ENCODE data around the gene CUBN. TPM values are rescaled to one million over a fixed set of nuclear protein-coding genes. Genes with fewer than 3 reads are reported as not detected.
A peak's percentile ranks its signal among the peaks of the same experiment; 100 is the strongest.

Gene CUBN
- total RNA-seq, 2 donors from 2014 or later: 1.1 to 1.6 TPM

- ATAC-seq (no peak), DNase-seq (ENCODE audit: low spot score) (no peak)
- Mint-ChIP-seq H3K27ac (peak overlapping the region in 1 of 2 donors; percentile 45), H3K9me3 (no peaks in the 10 kb centered on the region), H3K36me3 (peaks cover 4% of the 10 kb centered on the region), H3K27me3 (peaks cover 17 to 20% of the 10 kb centered on the region in 2 donors), H3K4me3 (no peak overlapping the region), H3K4me1 (ENCODE audit: low read depth in 2 of 2) (peaks cover 0 to 10% of the 10 kb centered on the region in 2 donors)
Measured at GRCh38 chr10:16996530-16996964, 133.1 kb downstream of the CUBN start.

DNA sequence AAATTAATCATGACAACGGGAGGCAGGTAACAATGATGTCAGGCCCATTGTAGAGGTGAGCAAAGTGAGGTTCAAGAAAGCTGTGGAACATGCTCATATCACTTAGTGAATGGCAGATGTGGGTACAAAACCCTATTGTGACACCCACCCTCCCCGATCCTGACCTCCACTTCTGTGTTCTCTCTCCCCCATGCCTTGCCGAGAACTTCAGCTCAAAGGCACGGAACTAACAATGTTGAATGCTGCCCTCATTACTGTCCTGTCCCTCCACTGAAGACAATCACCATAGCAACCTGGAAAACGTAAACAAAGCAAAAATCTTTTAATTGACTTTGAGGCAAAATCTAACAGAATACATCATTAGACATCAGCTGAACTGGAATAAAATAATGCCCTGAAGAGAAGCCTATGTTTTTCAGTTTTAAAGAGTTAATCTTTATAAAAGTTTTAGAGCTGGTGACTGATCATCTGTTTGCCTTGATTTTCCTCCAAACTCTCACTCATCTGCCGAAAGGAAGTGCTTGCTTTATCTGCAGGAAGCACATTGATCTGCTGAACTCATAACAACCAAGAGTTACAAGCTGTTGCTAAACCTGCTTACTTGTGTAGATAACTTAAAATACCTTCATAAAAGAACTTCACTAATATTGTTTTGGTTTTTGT, 133.6 kb downstream of the CUBN start:
- Mint-ChIP-seq H3K4me3 (no peak overlapping the region), H3K9me3 (no peaks in the 10 kb centered on the region), H3K27me3 (peaks cover 17 to 20% of the 10 kb centered on the region in 2 donors), H3K4me1 (ENCODE audit: low read depth in 2 of 2) (peaks cover 0 to 10% of the 10 kb centered on the region in 2 donors), H3K27ac (peak overlapping the region in 1 of 2 donors; percentile 45), H3K36me3 (peaks cover 4% of the 10 kb centered on the region)
- DNase-seq (ENCODE audit: low spot score): no peak
- ATAC-seq: no peak

DNA sequence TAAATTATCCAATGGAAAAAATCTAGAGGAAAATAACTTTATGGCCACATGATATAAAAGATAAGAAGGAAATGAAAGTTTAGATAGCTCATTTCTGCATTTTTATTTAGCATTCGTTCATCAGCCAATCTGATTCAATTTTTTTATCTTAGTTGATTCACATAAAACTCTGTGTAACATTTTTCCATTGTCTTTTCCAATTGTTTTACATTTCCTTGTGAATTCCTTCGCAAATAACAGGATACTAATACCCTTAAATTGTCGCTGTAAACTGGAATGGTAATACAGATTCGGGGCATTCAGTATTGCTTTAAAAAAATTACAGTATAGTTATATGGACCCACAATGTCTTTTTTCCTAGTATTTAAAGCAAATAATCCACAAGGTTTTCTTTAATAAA, 136.4 kb downstream of the CUBN start:
- Mint-ChIP-seq H3K36me3 (peaks cover 4% of the 10 kb centered on the region), H3K4me3 (no peak overlapping the region), H3K27ac (no peak overlapping the region), H3K4me1 (ENCODE audit: low read depth in 2 of 2) (peaks cover 0 to 6% of the 10 kb centered on the region in 2 donors), H3K9me3 (no peaks in the 10 kb centered on the region), H3K27me3 (peaks cover 12 to 13% of the 10 kb centered on the region in 2 donors)
- no peak for ATAC-seq
- no peak for DNase-seq (ENCODE audit: low spot score)

DNA sequence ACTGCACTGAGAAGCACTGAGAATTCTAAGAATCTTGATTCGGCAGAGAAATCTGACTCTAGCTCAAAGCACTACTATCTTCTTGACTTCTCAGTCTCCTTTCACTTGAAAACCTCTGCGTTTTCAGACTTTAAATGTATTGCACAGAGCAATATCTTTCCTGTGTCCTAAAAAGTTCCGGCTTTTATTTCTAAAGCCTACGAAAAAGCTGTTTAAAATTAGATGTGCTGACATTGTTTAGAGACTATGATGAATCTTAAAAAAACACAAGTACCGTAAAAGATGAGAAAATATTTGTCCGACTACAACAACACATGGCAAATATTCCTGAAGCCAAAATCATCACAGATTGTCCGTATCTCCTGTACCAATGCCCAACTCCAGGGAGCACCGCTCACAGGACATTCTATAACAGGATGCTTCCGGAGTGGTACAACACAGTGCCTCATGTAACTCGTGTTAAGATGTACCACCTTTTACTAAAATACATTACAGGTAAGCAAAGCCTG, 136.9 kb downstream of the CUBN start:
- Mint-ChIP-seq H3K4me3 (no peak overlapping the region), H3K4me1 (ENCODE audit: low read depth in 2 of 2) (peaks cover 0 to 6% of the 10 kb centered on the region in 2 donors), H3K27me3 (peaks cover 8% of the 10 kb centered on the region in 2 donors), H3K36me3 (peaks cover 2% of the 10 kb centered on the region), H3K9me3 (no peaks in the 10 kb centered on the region), H3K27ac (no peak overlapping the region)
- ATAC-seq (no peak), DNase-seq (ENCODE audit: low spot score) (no peak)

GRCh38 chr10:16991011-16991410, 138.6 kb downstream of the CUBN start:
- Mint-ChIP-seq H3K4me3 (no peak overlapping the region), H3K27me3 (peaks cover 5 to 6% of the 10 kb centered on the region in 2 donors), H3K4me1 (ENCODE audit: low read depth in 2 of 2) (peaks cover 0 to 3% of the 10 kb centered on the region in 2 donors), H3K27ac (no peak overlapping the region), H3K9me3 (no peaks in the 10 kb centered on the region), H3K36me3 (no peaks in the 10 kb centered on the region)
- DNase-seq (ENCODE audit: low spot score) (no peak), ATAC-seq (no peak)

- peaks cover 4 to 5% of the 10 kb centered on the region in 2 donors for H3K27me3 Mint-ChIP-seq
- no peak for DNase-seq (ENCODE audit: low spot score)
- H3K4me1 Mint-ChIP-seq (ENCODE audit: low read depth in 2 of 2): no peaks in the 10 kb centered on the region
Measured at GRCh38 chr10:16989826-16990293, 139.8 kb downstream of the CUBN start.

DNA sequence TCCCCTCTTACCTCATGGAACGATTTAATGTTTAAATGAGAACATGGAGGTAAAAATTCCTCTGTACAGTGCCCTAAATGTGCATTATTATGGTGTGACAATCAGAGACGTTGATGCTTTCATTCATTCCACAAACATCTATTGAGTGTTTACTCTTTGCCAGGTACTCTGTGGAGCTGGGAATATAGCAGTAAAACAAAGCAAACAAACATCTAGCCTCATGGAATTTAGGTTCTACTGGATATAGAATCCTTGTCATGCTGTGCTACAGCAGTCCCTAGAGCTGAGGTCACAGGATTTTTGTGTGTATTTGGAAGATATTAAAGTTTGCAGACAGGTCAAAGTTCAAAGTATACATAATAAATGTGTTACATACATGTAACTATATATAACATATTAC, 140.7 kb downstream of the CUBN start:
- ATAC-seq (no peak), DNase-seq (ENCODE audit: low spot score) (no peak)
- no peaks in the 10 kb centered on the region for H3K27me3 Mint-ChIP-seq
- no peak overlapping the region for H3K27ac Mint-ChIP-seq
- H3K9me3 Mint-ChIP-seq: no peaks in the 10 kb centered on the region
- H3K36me3 Mint-ChIP-seq: no peaks in the 10 kb centered on the region
- no peak overlapping the region for H3K4me3 Mint-ChIP-seq
- no peaks in the 10 kb centered on the region for H3K4me1 Mint-ChIP-seq (ENCODE audit: low read depth in 2 of 2)

More at GRCh38 chr10:16989826-16990293, 139.8 kb downstream of the CUBN start:
- Mint-ChIP-seq H3K4me3 (no peak overlapping the region), H3K27ac (no peak overlapping the region), H3K9me3 (no peaks in the 10 kb centered on the region), H3K36me3 (no peaks in the 10 kb centered on the region)
- ATAC-seq: no peak

- ATAC-seq (no peak), DNase-seq (ENCODE audit: low spot score) (no peak)
- no peaks in the 10 kb centered on the region for H3K4me1 Mint-ChIP-seq (ENCODE audit: low read depth in 2 of 2)
- H3K36me3 Mint-ChIP-seq: no peaks in the 10 kb centered on the region
- no peak overlapping the region for H3K27ac Mint-ChIP-seq
- H3K27me3 Mint-ChIP-seq: no peaks in the 10 kb centered on the region
- no peak overlapping the region for H3K4me3 Mint-ChIP-seq
- H3K9me3 Mint-ChIP-seq: no peaks in the 10 kb centered on the region
Measured at GRCh38 chr10:16987976-16988610, 141.5 kb downstream of the CUBN start.

DNA sequence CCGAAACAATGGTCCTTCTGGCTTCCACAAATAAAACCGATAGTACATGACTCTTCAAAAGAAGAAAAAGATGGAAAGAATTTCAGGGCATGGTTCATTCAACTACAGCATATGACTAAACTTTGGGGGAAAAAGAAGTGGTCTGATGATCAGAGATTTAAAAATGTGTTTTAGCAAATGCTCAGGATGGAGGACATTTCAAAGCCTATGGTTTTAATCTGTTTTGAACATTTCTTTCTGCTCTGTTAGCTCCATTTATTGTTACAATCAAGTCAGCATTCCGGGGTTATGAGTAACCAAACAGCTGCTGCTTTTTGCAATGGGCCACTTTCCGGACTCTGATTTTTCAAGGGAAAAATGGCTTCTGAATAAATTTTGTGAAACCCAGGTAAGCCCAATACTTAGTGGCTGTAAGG, 142.4 kb downstream of the CUBN start:
- no peaks in the 10 kb centered on the region for H3K4me1 Mint-ChIP-seq (ENCODE audit: low read depth in 2 of 2)
- H3K36me3 Mint-ChIP-seq: no peaks in the 10 kb centered on the region
- H3K27me3 Mint-ChIP-seq: no peaks in the 10 kb centered on the region
- ATAC-seq (no peak), DNase-seq (ENCODE audit: low spot score) (no peak)
- H3K27ac Mint-ChIP-seq: no peak overlapping the region
- no peaks in the 10 kb centered on the region for H3K9me3 Mint-ChIP-seq
- no peak overlapping the region for H3K4me3 Mint-ChIP-seq

DNA sequence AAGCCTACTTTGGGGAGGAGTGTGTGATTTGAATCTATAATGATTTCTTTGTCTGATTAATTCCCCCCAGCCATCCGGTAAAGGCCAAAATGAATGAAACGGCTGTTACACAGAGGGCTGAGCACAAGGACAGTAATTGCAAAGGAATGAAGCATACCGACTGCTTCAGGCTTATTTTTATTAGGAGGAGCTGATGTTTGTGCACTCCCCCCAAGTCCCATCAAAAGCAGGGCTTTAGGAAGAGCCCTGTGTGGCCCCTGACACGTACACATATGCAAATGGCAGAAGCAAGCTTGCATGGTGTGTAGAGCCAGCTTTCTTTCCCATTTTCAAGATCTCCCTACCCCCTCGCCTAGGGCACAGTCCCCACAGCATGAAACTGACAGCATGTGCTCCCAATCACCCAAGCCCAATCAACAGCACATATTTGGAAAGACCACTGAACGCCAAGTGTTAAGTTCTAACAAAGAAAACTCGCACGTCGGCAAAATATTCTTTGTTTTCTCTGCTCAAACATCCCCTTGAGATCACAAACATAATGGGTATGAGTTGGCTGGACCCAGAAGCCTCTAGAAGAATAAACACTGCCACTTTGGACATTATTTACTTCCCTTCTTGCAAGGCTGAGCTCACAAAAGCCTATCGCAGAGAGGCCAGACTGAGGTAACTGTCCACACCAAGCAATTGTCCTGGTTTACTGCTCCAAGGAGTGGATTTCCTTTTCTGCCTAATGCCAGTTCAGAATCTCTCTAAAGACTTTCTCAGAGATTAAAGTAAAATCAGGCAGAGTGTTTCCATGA, 143.0 kb downstream of the CUBN start:
- Mint-ChIP-seq H3K36me3 (no peaks in the 10 kb centered on the region), H3K27ac (no peak overlapping the region), H3K4me3 (no peak overlapping the region), H3K9me3 (no peaks in the 10 kb centered on the region), H3K27me3 (no peaks in the 10 kb centered on the region), H3K4me1 (ENCODE audit: low read depth in 2 of 2) (no peaks in the 10 kb centered on the region)
- DNase-seq (ENCODE audit: low spot score) (no peak), ATAC-seq (no peak)

- H3K27ac Mint-ChIP-seq: no peak overlapping the region
Measured at GRCh38 chr10:16986082-16986405, 143.6 kb downstream of the CUBN start.

DNA sequence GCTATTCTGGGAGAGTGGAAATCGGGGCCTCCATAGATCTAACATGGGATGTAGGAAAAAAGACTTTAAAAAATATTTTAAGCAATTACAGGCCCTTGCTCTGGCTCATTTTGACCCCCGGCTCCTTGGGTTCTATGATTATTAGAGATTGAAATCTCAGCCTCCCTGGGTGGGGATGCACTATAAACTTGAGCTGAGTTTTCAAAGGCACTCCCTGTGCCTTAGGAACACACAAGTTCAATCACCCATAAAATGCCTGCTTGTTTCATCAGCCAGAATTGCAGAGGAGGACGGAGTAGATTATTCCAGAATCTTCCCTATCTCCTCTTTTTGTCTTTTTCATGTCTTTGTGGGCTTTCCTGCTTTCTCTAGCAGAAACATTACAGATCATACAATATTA, 145.4 kb downstream of the CUBN start:
- no peaks in the 10 kb centered on the region for H3K27me3 Mint-ChIP-seq
- no peak overlapping the region for H3K27ac Mint-ChIP-seq
- H3K4me1 Mint-ChIP-seq (ENCODE audit: low read depth in 2 of 2): no peaks in the 10 kb centered on the region
- no peaks in the 10 kb centered on the region for H3K9me3 Mint-ChIP-seq
- ATAC-seq: no peak
- H3K36me3 Mint-ChIP-seq: peaks cover 2% of the 10 kb centered on the region
- no peak overlapping the region for H3K4me3 Mint-ChIP-seq
- no peak for DNase-seq (ENCODE audit: low spot score)

More at GRCh38 chr10:16986082-16986405, 143.6 kb downstream of the CUBN start:
- DNase-seq (ENCODE audit: low spot score) (no peak), ATAC-seq (no peak)
- H3K27me3 Mint-ChIP-seq: no peaks in the 10 kb centered on the region
- H3K9me3 Mint-ChIP-seq: no peaks in the 10 kb centered on the region
- no peak overlapping the region for H3K4me3 Mint-ChIP-seq
- no peaks in the 10 kb centered on the region for H3K36me3 Mint-ChIP-seq
- H3K4me1 Mint-ChIP-seq (ENCODE audit: low read depth in 2 of 2): no peaks in the 10 kb centered on the region

DNA sequence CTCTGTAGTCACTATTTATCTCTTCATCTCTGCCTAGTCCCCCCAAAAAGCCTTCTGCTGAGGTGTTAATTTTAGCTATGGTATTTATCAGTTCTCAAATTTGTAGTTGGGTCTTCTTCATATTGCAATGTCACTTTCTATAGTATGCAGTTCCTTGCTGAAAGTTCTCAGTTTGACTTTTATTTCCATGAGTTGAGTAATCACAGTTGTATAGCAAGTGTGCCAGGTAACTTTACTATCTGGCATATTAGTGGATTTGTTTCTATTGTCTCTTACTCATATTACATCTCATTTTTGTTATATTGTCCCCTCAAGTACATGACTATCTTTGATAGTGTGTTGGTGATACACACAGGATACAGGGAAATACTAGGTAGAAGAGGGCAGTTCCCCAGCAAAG, 152.8 kb downstream of the CUBN start:
- H3K36me3 Mint-ChIP-seq: peaks cover 14% of the 10 kb centered on the region
- DNase-seq (ENCODE audit: low spot score): no peak
- peak overlapping the region in 1 of 2 donors; percentile 34 for H3K27ac Mint-ChIP-seq
- H3K9me3 Mint-ChIP-seq: no peaks in the 10 kb centered on the region
- H3K4me1 Mint-ChIP-seq (ENCODE audit: low read depth in 2 of 2): peaks cover 7 to 9% of the 10 kb centered on the region in 2 donors
- no peak overlapping the region for H3K4me3 Mint-ChIP-seq
- peak in 1 of 2 donors; percentile 63 for ATAC-seq
- no peaks in the 10 kb centered on the region for H3K27me3 Mint-ChIP-seq

- Mint-ChIP-seq H3K4me3 (no peak overlapping the region), H3K27me3 (no peaks in the 10 kb centered on the region)
- ATAC-seq: no peak
Measured at GRCh38 chr10:16975188-16975587, 154.4 kb downstream of the CUBN start.

More at GRCh38 chr10:16975188-16975587, 154.4 kb downstream of the CUBN start:
- Mint-ChIP-seq H3K4me1 (ENCODE audit: low read depth in 2 of 2) (peaks cover 7 to 9% of the 10 kb centered on the region in 2 donors), H3K27ac (no peak overlapping the region), H3K36me3 (peaks cover 14% of the 10 kb centered on the region), H3K9me3 (no peaks in the 10 kb centered on the region)
- no peak for DNase-seq (ENCODE audit: low spot score)

Data from natural killer cell treated with Interleukin-12 subunit alpha and Interleukin-12 subunit beta and Interleukin-15 and Interleukin-18, amount 100 ng/mL, for 72 hours (primary cell).